KMS-11 (cell line): ENCODE data around the gene CTNNA2.

ENCODE experiments used
- H2AFZ ChIP-seq: fragments of 200-600 bp; sonication (generic); 2 replicates; pipeline ENCODE4 v1.6.1; 2016; ENCODE audit warnings: antibody characterized with exemption, mixed run types, low read depth
- H3K27ac ChIP-seq: fragments of 200-600 bp; sonication (generic); 2 replicates; pipeline ENCODE4 v1.6.1; 2016; ENCODE audit warnings: mild to moderate bottlenecking, mixed run types
- H3K27me3 ChIP-seq: fragments of 200-600 bp; sonication (generic); 2 replicates; pipeline ENCODE4 v1.6.1; 2017; ENCODE audit warnings: mild to moderate bottlenecking, low read depth, mixed run types, moderate library complexity; ENCODE audit not compliant: insufficient read depth
- H3K36me3 ChIP-seq: fragments of 200-600 bp; sonication (generic); 2 replicates; pipeline ENCODE4 v1.6.1; 2017; ENCODE audit warnings: mild to moderate bottlenecking, mixed run types; ENCODE audit not compliant: insufficient read depth
- H3K4me1 ChIP-seq: fragments of 200-600 bp; sonication (generic); 2 replicates; pipeline ENCODE4 v1.6.1; 2016; ENCODE audit warnings: mild to moderate bottlenecking, low read depth, mixed run types; ENCODE audit not compliant: poor library complexity, severe bottlenecking
- H3K4me2 ChIP-seq: fragments of 200-600 bp; sonication (generic); 2 replicates; pipeline ENCODE4 v1.7.0; 2016; ENCODE audit warnings: mild to moderate bottlenecking, mixed run types
- H3K4me3 ChIP-seq: fragments of 200-600 bp; sonication (generic); IDR thresholded peaks from 2 replicates; pipeline ENCODE4 v1.6.1; 2017; ENCODE audit warnings: low read depth, low read length, mixed read lengths; ENCODE audit not compliant: insufficient read depth
- H3K79me2 ChIP-seq: fragments of 200-600 bp; sonication (generic); 2 replicates; pipeline ENCODE4 v1.6.1; 2016; ENCODE audit warnings: low read depth, mixed run types; ENCODE audit not compliant: insufficient read depth
- H3K9ac ChIP-seq: fragments of 200-600 bp; sonication (generic); 2 replicates; pipeline ENCODE4 v1.6.1; 2016; ENCODE audit warnings: mild to moderate bottlenecking, mixed run types
- H4K20me1 ChIP-seq: fragments of 200-600 bp; sonication (generic); 2 replicates; pipeline ENCODE4 v1.6.1; 2016; ENCODE audit warnings: mild to moderate bottlenecking, mixed run types; ENCODE audit not compliant: insufficient read depth
- CTCF ChIP-seq: fragments of 200-600 bp; sonication (generic); conservative IDR thresholded peaks from 2 replicates; pipeline ENCODE4 v1.6.1; 2017; ENCODE audit warnings: low read depth, mild to moderate bottlenecking, antibody characterized with exemption, low read length, moderate library complexity, mixed read lengths

Gene CTNNA2

DNA sequence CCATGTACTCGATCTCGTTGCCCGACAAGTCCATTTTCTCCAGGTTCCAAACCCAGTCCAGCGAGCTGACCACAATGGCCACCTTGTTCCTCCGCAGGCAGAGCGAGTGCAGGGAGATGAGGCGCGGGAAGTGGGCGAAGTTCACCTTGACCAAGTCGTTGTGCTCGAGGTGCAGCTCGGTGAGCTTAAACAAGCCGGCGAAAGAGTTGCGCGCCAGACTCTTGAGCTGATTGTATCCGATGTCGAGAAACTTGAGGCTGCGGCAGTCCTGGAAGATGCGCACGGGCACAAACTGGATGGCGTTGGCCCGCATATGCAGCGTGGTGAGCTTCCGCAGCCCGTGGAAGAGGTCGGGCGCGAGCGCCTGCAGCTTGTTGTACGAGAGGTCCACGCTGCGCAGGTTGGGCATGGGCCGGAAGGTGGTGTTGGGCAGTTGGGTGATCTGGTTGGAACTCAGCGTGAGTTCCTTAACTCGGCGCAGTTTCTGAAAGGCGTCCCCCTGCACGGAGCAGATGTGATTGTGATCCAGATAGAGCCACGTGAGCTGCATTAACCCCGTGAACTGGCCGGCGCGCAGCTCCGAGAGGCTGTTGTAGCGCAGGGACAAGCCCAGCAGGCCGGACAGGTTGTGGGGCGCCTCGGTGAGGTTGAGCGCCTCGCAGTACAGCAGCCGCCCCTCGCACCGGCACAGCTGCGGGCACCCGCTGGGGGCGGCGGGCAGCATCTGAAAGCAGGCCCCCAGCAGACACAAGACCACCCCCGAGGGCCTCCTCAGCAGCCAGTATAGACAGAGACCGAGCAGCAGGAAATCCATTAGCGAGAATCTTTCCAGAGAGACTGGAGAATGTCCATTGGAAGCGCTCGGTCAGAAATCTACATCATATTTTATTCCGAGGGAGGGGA, 790.4 kb downstream of the CTNNA2 start:
- Histone ChIP-seq H4K20me1 (no peaks in the 10 kb centered on the region), H3K4me3 (no peak overlapping the region), H3K36me3 (no peaks in the 10 kb centered on the region), H3K4me1 (no peaks in the 10 kb centered on the region), H2AFZ (no peak overlapping the region), H3K4me2 (no peak overlapping the region), H3K27me3 (no peaks in the 10 kb centered on the region), H3K9ac (no peak overlapping the region), H3K79me2 (no peaks in the 10 kb centered on the region), H3K27ac (no peak overlapping the region)
- TF ChIP-seq CTCF, result no peak

DNA sequence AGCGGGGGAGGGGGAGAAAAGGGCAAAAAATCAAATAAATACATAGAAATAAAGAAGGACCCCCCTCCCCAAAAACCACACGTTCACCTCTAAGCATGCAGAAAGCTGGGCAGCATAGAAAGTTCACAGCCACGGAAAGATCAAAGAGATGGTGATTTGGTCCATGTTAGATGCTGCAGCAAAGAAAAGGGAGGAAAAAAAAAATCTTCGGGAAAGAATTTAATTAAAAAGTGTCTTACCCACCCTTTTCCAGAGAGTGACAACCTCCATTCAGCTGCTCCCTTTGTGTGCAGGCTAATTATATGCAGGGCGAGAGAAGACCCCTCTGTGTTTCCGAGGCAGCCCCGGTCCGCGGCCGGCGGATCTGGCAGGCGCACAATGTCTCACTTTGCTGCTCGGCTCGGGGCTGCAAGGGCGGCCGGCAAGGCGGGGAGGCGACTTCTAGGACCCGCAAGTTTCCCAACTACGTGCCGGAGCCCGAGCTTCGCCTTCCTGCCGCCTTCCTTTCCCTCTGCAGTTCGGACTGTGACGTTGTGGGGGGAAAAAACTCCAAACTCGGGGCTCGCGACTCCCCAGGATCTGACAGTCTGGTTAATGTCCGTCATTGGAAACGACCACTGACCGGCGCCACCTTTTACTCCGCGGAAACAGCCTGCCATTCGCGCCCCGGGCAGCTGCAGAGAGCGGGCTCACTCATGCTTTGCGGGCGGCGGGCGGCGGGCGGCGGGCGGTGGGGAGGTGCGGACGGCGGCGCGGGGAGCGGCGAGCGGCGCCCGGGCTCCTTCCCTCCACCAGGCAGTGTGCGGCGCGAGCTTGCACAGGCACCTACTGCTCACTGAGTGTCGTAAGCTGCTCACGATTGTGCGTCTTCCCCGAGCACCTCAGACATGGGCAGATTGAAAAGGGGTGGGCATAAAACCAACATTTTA, 791.3 kb downstream of the CTNNA2 start, which contains the start of gene LRRTM1:
Gene LRRTM1 (minus strand): TSS at position 844 of the 929 bp plus-strand sequence. CDS start 933 bp downstream, outside the sequence.
- no peak within 1 kb of the TSS for H3K9ac ChIP-seq

DNA sequence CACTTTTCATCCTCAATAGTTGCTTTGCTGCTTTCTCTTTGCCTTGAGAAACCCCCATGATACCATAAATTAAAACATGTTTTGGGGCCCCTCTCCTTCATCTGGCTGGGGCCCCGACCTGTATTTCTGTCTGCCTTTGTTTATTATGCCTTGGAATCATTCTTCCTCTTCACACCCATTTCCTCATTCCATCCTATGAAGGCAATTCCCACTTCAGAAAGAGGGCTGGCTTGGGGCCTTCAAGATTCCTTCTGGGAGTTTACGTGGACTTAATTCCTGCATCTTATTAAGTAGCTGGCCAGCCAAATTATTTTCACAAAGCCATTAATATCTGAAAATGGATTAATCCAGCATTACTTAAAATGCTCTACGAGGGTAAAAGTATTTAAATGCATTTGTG, 798.5 kb downstream of the CTNNA2 start:
- H3K27ac ChIP-seq, result no peak overlapping the region

More for the DNA sequence above, 791.3 kb downstream of the CTNNA2 start, which contains the start of gene LRRTM1:
- H3K27ac ChIP-seq, result no peak within 1 kb of the TSS
- H3K79me2 ChIP-seq, result no peaks in the 10 kb centered on the region
- H3K27me3 ChIP-seq, result no peaks in the 10 kb centered on the region
- H3K36me3 ChIP-seq, result no peaks in the 10 kb centered on the region
- no peak within 1 kb of the TSS for H3K4me3 ChIP-seq
- H3K4me1 ChIP-seq, result no peaks in the 10 kb centered on the region
- no peak within 1 kb of the TSS for H2AFZ ChIP-seq
- TF ChIP-seq CTCF, result no peak
- no peak within 1 kb of the TSS for H3K4me2 ChIP-seq
- no peaks in the 10 kb centered on the region for H4K20me1 ChIP-seq

More for the DNA sequence above, 798.5 kb downstream of the CTNNA2 start:
- H3K4me2 ChIP-seq, result no peak overlapping the region
- no peaks in the 10 kb centered on the region for H3K79me2 ChIP-seq
- H3K9ac ChIP-seq, result no peak overlapping the region
- no peaks in the 10 kb centered on the region for H3K27me3 ChIP-seq
- no peaks in the 10 kb centered on the region for H4K20me1 ChIP-seq
- no peak overlapping the region for H2AFZ ChIP-seq
- no peak for TF ChIP-seq CTCF
- H3K36me3 ChIP-seq, result no peaks in the 10 kb centered on the region
- H3K4me1 ChIP-seq, result no peaks in the 10 kb centered on the region
- no peak overlapping the region for H3K4me3 ChIP-seq
